Panc1 (cell line): ENCODE measurements around the gene ODC1. TPM values are rescaled to one million over a fixed set of nuclear protein-coding genes. Genes with fewer than 3 reads are reported as not detected.

Experiments
- ATAC-seq: fragments of 200-7000 bp; cut with Tn5 transposase; 2 replicates; pipeline ENCODE4 v1.9.1; 2020; ENCODE audit warnings: mild to moderate bottlenecking, moderate library complexity
- BruUV-seq: library from RNA; stranded (reverse); fragments of 400-500 nt; replicated peaks from 2 replicates; lab custom pipeline; 2021; lab: Mats Ljungman, UMichigan
- CTCF ChIA-PET: fragments of 300-600 bp; sonication (Branson Sonifier 250); formaldehyde crosslinking; loops from one replicate; lab custom pipeline; 2022; ENCODE audit warnings: antibody characterized with exemption; lab: Charles Lee
- POLR2A ChIA-PET: fragments of 300-600 bp; sonication (Branson Sonifier 250); formaldehyde crosslinking; loops from one replicate; lab custom pipeline; 2022; ENCODE audit warnings: antibody characterized with exemption; lab: Charles Lee
- DNase-seq: peaks from one replicate; pipeline ENCODE4 v3.0.0-alpha.2; 2010; ENCODE audit warnings: low read depth, low spot score
- H3K27ac ChIP-seq: 2 replicates; pipeline ENCODE4 v1.5.1; 2011; ENCODE audit warnings: mild to moderate bottlenecking, low read length, inconsistent platforms
- H3K27me3 ChIP-seq: fragments of 200-500 bp; sonication (Bioruptor generic); 2 replicates; pipeline ENCODE4 v1.6.0; 2014; ENCODE audit warnings: low read length, inconsistent platforms; ENCODE audit not compliant: control insufficient read depth, insufficient read depth
- H3K36me3 ChIP-seq: fragments of 200-500 bp; sonication (Bioruptor generic); 2 replicates; pipeline ENCODE4 v1.5.1; 2014; ENCODE audit warnings: inconsistent platforms, mild to moderate bottlenecking, low read length, moderate library complexity; ENCODE audit not compliant: control insufficient read depth, insufficient read depth
- H3K4me1 ChIP-seq: 2 replicates; pipeline ENCODE4 v1.5.1; 2011; ENCODE audit warnings: inconsistent platforms, mild to moderate bottlenecking, low read length, moderate library complexity; ENCODE audit not compliant: control insufficient read depth, insufficient read depth
- H3K4me3 ChIP-seq, 2 experiments: 2 replicates each; pipeline ENCODE4 v1.5.1; 2011 to 2012; ENCODE audit warnings: low read depth in 2 of 2, low read length in 2 of 2, mild to moderate bottlenecking in 2 of 2, inconsistent platforms in 1 of 2, moderate library complexity in 1 of 2
- H3K9me3 ChIP-seq: fragments of 200-500 bp; sonication (Bioruptor generic); 2 replicates; pipeline ENCODE4 v1.5.1; 2014; ENCODE audit warnings: low read depth, mild to moderate bottlenecking, inconsistent platforms, low read length, moderate library complexity; ENCODE audit not compliant: control insufficient read depth, insufficient read depth
- POLR2AphosphoS5 ChIP-seq: IDR thresholded peaks from 2 replicates; pipeline ENCODE4 v1.6.1; 2012; ENCODE audit warnings: mild to moderate bottlenecking, low read depth, low read length, moderate library complexity
- SIN3A ChIP-seq: IDR thresholded peaks from 2 replicates; pipeline ENCODE4 v1.6.1; 2012; ENCODE audit warnings: low read depth, mild to moderate bottlenecking, low read length, moderate library complexity, borderline replicate concordance; ENCODE audit not compliant: insufficient read depth
- TCF7L2 ChIP-seq: IDR thresholded peaks from 2 replicates; pipeline ENCODE4 v1.6.1; 2011; ENCODE audit warnings: mild to moderate bottlenecking, low read depth, low read length, inconsistent platforms
- in situ Hi-C: cut with HindIII; loops from 2 replicates; pipeline ENCODE4 v1.10.0; 2016; ENCODE audit warnings: low sequenced_read_pairs, low pct_unique_long_range_greater_than_20kb
- intact Hi-C: fragments of 100-400 bp; cut with micrococcal nuclease; formaldehyde crosslinking; loops from one replicate; pipeline ENCODE4 v1.10.0; 2022; ENCODE audit not compliant: unreplicated experiment
- total RNA-seq: library from RNA; stranded (reverse); gene quantifications from one replicate; pipeline ENCODE4 v1.2.1, GENCODE V29; 2021; ENCODE audit not compliant: unreplicated experiment
- TF ChIP-seq, protein P1 (sequence below): fragments of 450-650 bp; IDR thresholded peaks from 2 replicates; pipeline ENCODE4 v1.5.1; 2017; ENCODE audit warnings: mild to moderate bottlenecking
- TF ChIP-seq, protein P2 (sequence below), 2 experiments: IDR thresholded peaks; 2 replicates each; pipeline ENCODE4 v1.6.1; 2011 to 2012; ENCODE audit warnings: low read depth in 2 of 2, control low read depth in 1 of 2, low read length in 1 of 2, mild to moderate bottlenecking in 1 of 2, moderate library complexity in 1 of 2; ENCODE audit not compliant: insufficient read depth in 1 of 2

Gene ODC1
- total RNA-seq, 1 experiment from 2014 or later = 159 TPM

DNA sequence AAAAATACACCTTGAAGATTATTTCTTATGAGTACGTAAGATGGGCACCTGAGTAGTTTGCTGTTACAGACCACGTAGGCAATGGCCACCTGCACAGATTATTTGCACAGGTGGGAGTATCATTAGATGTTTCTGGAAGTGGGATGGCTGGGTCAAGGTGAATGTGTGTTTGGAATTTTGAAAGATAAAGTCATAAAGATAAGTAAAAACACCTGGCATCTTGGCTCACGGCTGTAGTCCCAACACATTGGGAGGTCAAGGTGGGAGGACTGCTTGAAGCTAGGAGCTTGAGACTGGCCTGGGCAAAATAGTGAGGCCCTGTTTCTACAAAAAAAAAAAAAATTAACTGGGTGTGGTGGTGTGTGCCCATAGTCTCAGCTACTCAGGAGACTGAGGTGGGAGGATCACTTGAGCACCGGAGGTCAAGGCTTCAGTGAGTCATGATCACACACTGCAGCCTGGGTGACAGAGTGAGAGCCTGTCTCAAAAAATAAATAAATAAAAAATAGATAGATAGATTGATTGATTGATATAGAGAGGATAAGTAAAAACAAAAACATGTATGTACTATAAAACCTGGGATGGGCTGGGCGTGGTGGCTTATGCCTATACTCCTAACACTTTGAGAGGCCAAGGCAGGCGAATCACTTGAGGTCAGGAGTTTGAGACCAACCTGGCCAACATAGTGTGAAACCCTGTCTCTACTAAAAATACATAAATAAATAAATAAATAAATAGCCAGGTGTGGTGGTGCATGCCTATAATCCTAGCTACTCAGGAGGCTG, 30.4 kb downstream of the ODC1 start:
- H3K4me1 ChIP-seq = peaks cover 72% of the 10 kb centered on the region
- POLR2A ChIA-PET = interaction anchor here (0.6 kb wide), 2 partner anchors 10 to 55 kb away, joined by 3 read pairs; no protein-coding TSS in a partner anchor
- no TSS peak for BruUV-seq
- H3K27ac ChIP-seq = peak overlapping the region; percentile 83
- TF ChIP-seq POLR2AphosphoS5 = peak; percentile 39; the same call in 1 of the 2 replicates
- TF ChIP-seq, protein P1, sequence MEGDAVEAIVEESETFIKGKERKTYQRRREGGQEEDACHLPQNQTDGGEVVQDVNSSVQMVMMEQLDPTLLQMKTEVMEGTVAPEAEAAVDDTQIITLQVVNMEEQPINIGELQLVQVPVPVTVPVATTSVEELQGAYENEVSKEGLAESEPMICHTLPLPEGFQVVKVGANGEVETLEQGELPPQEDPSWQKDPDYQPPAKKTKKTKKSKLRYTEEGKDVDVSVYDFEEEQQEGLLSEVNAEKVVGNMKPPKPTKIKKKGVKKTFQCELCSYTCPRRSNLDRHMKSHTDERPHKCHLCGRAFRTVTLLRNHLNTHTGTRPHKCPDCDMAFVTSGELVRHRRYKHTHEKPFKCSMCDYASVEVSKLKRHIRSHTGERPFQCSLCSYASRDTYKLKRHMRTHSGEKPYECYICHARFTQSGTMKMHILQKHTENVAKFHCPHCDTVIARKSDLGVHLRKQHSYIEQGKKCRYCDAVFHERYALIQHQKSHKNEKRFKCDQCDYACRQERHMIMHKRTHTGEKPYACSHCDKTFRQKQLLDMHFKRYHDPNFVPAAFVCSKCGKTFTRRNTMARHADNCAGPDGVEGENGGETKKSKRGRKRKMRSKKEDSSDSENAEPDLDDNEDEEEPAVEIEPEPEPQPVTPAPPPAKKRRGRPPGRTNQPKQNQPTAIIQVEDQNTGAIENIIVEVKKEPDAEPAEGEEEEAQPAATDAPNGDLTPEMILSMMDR = no peak
- TF ChIP-seq TCF7L2 = peak; percentile 73
- TF ChIP-seq, protein P2, sequence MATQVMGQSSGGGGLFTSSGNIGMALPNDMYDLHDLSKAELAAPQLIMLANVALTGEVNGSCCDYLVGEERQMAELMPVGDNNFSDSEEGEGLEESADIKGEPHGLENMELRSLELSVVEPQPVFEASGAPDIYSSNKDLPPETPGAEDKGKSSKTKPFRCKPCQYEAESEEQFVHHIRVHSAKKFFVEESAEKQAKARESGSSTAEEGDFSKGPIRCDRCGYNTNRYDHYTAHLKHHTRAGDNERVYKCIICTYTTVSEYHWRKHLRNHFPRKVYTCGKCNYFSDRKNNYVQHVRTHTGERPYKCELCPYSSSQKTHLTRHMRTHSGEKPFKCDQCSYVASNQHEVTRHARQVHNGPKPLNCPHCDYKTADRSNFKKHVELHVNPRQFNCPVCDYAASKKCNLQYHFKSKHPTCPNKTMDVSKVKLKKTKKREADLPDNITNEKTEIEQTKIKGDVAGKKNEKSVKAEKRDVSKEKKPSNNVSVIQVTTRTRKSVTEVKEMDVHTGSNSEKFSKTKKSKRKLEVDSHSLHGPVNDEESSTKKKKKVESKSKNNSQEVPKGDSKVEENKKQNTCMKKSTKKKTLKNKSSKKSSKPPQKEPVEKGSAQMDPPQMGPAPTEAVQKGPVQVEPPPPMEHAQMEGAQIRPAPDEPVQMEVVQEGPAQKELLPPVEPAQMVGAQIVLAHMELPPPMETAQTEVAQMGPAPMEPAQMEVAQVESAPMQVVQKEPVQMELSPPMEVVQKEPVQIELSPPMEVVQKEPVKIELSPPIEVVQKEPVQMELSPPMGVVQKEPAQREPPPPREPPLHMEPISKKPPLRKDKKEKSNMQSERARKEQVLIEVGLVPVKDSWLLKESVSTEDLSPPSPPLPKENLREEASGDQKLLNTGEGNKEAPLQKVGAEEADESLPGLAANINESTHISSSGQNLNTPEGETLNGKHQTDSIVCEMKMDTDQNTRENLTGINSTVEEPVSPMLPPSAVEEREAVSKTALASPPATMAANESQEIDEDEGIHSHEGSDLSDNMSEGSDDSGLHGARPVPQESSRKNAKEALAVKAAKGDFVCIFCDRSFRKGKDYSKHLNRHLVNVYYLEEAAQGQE (IDR thresholded peaks at IDR 0.05; ENCODE audit: insufficient read depth in 1 of 2, low read depth in 2 of 2, low read length in 1 of 2) = no peak
- no peak for TF ChIP-seq SIN3A
- H3K4me3 ChIP-seq = no peak overlapping the region
- ATAC-seq (peak; percentile 68), DNase-seq (no peak)
- H3K36me3 ChIP-seq = no peaks in the 10 kb centered on the region
- no peaks in the 10 kb centered on the region for H3K27me3 ChIP-seq
- in situ Hi-C loops = no loop called here
- intact Hi-C loops = no loop called here
- H3K9me3 ChIP-seq = no peaks in the 10 kb centered on the region
- CTCF ChIA-PET = interaction anchor here (0.7 kb wide), 1 partner anchor 15 kb away, joined by 3 read pairs; no protein-coding TSS in a partner anchor

DNA sequence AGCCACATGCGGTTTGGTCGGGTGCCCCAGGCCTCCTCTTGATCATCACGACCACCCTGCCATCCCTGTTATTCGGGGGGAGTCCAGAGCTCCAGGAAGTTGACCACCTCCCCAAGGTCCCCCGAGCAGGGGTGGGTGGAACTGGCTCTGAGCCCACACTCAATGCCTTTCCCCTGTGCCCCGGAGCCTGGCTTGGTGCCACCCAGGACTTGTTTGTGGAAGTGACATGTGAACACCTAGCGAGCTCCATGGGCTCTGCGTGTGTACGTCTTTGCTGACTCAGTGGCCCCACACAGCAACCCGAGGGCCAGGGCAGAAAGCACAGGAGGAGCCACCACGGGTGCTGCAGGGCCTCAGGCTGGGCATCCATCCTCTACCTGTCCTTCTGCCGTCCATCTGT, 32.5 kb downstream of the ODC1 start:
- H3K36me3 ChIP-seq = no peaks in the 10 kb centered on the region; the same call in 1 of the 2 replicates
- H3K27ac ChIP-seq = peak overlapping the region; percentile 83
- POLR2A ChIA-PET = no interaction called here
- no peaks in the 10 kb centered on the region for H3K9me3 ChIP-seq
- ATAC-seq (no peak), DNase-seq (no peak)
- intact Hi-C loops = no loop called here
- BruUV-seq = no TSS peak
- in situ Hi-C loops = no loop called here
- H3K4me1 ChIP-seq = peaks cover 69% of the 10 kb centered on the region
- TF ChIP-seq POLR2AphosphoS5 (no peak), SIN3A (no peak), TCF7L2 (no peak)
- TF ChIP-seq, protein P1 = no peak
- TF ChIP-seq, protein P2 (IDR thresholded peaks at IDR 0.05; ENCODE audit: insufficient read depth in 1 of 2, low read depth in 2 of 2, low read length in 1 of 2) = no peak
- CTCF ChIA-PET = interaction anchor here (0.6 kb wide), 1 partner anchor 243 kb away, joined by 5 read pairs; no protein-coding TSS in a partner anchor
- H3K27me3 ChIP-seq = no peaks in the 10 kb centered on the region
- H3K4me3 ChIP-seq = no peak overlapping the region
